NT2/D1 (cell line): Measurements from ENCODE around the gene GRWD1.

ENCODE experiments used
- DNase-seq: peaks from one replicate; pipeline ENCODE4 v3.0.0-alpha.2; 2011; ENCODE audit warnings: low read depth, low spot score
- H3K27me3 ChIP-seq: 2 replicates; pipeline ENCODE4 v1.6.0; 2011; ENCODE audit warnings: mild to moderate bottlenecking; ENCODE audit not compliant: insufficient read length, insufficient read depth
- H3K36me3 ChIP-seq: 2 replicates; pipeline ENCODE4 v1.6.1; 2011; ENCODE audit warnings: mild to moderate bottlenecking, low read length, mixed read lengths; ENCODE audit not compliant: insufficient read depth, insufficient read length
- H3K4me1 ChIP-seq: 2 replicates; pipeline ENCODE4 v1.5.1; 2011; ENCODE audit not compliant: insufficient read depth, insufficient read length
- H3K4me3 ChIP-seq: 2 replicates; pipeline ENCODE4 v1.5.1; 2011; ENCODE audit warnings: low read depth; ENCODE audit not compliant: insufficient read length
- H3K9ac ChIP-seq: 2 replicates; pipeline ENCODE4 v1.6.0; 2011; ENCODE audit warnings: low read depth; ENCODE audit not compliant: insufficient read length
- H3K9me3 ChIP-seq: 2 replicates; pipeline ENCODE4 v1.5.1; 2011; ENCODE audit warnings: mild to moderate bottlenecking, low read length; ENCODE audit not compliant: insufficient read depth
- SUZ12 ChIP-seq: IDR thresholded peaks from 2 replicates; pipeline ENCODE4 v1.6.1; 2011; ENCODE audit not compliant: insufficient read length, insufficient read depth; ENCODE audit errors: extremely low read depth
- YY1 ChIP-seq: IDR thresholded peaks from 2 replicates; pipeline ENCODE4 v1.6.1; 2011; ENCODE audit not compliant: insufficient read length, insufficient read depth
- ZNF274 ChIP-seq: IDR thresholded peaks from 2 replicates; pipeline ENCODE4 v1.6.1; 2011; ENCODE audit warnings: mild to moderate bottlenecking, low read depth, low read length

Gene GRWD1

GRCh38 chr19:48506138-48506733, 60.5 kb downstream of the GRWD1 start:
- Histone ChIP-seq H3K9ac (no peak overlapping the region), H3K4me3 (no peak overlapping the region), H3K4me1 (peaks cover 5% of the 10 kb centered on the region), H3K9me3 (no peaks in the 10 kb centered on the region), H3K36me3 (no peaks in the 10 kb centered on the region), H3K27me3 (peaks cover 6% of the 10 kb centered on the region)
- DNase-seq: no peak
- TF ChIP-seq YY1 (no peak), ZNF274 (no peak), SUZ12 (no peak)
